ENCODE measurements around the gene CXCR4.

DNA sequence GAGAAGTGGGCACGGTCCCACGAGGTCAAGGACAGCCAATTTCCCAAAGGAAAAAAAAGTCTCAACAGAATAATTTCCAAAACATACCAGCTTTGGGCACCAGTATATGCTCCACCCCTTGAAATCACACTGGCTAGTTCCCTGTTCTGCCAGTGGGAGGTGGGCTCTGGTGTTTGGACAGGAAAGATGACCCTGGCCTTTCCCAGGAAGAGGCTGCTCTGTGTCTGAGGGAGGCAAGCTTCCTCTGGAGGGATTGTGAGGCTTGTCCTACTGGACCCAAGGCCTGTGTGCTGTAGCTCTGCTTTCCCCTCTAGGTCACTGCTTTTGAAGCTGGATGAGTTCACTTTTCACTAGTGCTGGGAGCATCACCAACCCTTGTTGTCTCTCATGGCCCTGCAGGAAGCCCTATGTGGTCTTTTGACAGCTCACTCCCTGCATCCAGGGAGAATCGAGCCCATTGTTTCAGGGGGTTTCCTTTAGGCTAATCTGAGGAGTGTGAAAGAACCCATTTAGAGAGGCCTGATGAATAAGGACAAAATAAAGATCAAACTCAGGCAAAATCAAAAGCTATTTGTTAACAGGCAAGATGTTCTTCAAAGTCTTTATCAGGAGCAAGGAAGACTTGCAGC lies 36.3 kb downstream of the CXCR4 start:
- TF ChIP-seq, protein P1, sequence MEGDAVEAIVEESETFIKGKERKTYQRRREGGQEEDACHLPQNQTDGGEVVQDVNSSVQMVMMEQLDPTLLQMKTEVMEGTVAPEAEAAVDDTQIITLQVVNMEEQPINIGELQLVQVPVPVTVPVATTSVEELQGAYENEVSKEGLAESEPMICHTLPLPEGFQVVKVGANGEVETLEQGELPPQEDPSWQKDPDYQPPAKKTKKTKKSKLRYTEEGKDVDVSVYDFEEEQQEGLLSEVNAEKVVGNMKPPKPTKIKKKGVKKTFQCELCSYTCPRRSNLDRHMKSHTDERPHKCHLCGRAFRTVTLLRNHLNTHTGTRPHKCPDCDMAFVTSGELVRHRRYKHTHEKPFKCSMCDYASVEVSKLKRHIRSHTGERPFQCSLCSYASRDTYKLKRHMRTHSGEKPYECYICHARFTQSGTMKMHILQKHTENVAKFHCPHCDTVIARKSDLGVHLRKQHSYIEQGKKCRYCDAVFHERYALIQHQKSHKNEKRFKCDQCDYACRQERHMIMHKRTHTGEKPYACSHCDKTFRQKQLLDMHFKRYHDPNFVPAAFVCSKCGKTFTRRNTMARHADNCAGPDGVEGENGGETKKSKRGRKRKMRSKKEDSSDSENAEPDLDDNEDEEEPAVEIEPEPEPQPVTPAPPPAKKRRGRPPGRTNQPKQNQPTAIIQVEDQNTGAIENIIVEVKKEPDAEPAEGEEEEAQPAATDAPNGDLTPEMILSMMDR (IDR thresholded peaks at IDR 0.05; ENCODE audit: poor library complexity, severe bottlenecking): no peak
- TF ChIP-seq EZH2 (IDR thresholded peaks at IDR 0.05; ENCODE audit: borderline replicate concordance, insufficient read depth, low read length, poor library complexity, severe bottlenecking): no peak
- TF ChIP-seq RAD21 (conservative IDR thresholded peaks at IDR 0.05): no peak
